NCI-H345 treated with DMSO at 0.1 percent for 48 hours (cell line): Measurements from ENCODE around the gene CENPX.

Experiments used
- DNase-seq: peaks from one replicate; lab custom pipeline; 2025; ENCODE audit not compliant: unreplicated experiment; lab: John Stamatoyannopoulos, UW

Gene CENPX

DNA sequence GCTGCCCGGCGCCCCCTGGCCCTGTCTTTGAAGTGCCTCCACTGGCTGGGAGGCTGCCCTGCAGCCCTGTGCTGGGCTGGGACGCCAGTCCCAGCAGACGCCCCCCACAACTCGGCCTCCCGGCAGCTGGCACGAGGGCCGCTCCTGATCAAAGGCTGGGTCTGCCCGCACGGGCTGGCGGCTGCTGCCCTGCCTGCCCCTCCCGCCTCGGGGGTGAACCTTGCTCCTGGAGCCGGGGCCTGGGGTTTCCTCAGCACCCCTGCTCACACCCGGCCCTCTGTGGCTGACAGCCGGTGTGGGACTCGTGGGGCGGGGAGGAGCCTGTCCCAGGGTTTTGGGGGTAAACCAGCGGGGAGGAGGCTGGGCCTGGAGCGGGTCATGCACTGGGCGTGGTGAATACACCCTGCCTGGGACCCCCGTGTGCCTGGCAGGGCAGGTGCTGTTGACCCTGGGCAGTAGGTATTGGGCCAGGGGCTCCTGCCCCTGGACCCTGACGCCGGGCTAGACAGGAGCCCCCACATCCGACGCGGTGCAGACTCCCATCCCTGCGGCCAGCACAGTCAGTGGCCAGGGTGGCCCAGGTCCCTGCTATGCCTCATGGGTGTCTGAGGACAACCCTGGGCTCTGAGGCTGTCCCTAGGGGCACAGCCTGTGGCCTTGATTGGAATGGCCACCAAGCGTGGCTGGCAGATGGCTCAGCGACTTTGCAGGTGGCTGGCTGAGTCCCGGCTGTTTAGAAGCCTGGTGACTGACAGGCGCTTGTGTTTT, 21.7 kb downstream of the CENPX start:
- no peak for DNase-seq

DNA sequence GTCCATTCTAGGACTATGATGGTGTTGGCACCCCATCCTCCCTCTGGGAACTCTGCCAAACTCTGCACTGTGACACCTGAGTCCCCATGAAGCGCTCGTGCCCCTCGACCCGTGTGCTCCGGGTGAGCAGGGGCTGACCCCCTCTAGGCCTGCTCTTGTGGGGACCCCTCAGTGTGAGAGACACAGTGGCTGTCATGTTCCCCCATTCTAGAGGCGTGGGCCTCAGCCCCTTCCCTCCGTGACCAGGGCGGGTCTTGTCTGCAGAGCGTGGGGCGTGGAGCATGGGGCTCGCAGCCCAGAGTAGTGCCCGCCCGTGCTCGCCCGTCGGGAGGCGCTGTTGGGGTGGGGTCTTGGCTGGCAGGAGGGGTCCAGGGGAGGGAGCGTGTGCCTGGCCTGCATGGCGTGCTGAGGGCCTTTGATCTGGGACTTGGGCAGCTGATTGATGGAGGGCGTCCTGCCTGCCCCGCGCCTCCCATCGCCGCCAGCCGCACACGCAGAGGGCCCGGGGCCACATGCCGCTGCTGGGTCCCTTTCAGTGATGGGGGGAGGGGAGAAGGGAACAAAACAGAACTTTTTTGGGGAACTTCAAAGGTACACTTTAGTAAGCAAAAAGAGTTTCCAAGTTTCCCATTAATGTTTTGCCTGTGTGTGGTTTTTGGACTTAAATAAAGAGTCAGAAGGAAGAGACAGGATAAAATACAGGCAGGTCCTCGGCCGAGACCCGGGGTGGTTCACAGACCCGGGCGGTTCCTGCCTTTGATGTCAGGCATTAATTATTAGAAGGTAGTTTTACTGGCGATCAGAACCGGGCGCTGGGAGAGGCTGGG, 22.5 kb downstream of the CENPX start:
- DNase-seq: no peak

GRCh38 chr17:81999587-81999975, 23.1 kb downstream of the CENPX start:
- DNase-seq: no peak

DNA sequence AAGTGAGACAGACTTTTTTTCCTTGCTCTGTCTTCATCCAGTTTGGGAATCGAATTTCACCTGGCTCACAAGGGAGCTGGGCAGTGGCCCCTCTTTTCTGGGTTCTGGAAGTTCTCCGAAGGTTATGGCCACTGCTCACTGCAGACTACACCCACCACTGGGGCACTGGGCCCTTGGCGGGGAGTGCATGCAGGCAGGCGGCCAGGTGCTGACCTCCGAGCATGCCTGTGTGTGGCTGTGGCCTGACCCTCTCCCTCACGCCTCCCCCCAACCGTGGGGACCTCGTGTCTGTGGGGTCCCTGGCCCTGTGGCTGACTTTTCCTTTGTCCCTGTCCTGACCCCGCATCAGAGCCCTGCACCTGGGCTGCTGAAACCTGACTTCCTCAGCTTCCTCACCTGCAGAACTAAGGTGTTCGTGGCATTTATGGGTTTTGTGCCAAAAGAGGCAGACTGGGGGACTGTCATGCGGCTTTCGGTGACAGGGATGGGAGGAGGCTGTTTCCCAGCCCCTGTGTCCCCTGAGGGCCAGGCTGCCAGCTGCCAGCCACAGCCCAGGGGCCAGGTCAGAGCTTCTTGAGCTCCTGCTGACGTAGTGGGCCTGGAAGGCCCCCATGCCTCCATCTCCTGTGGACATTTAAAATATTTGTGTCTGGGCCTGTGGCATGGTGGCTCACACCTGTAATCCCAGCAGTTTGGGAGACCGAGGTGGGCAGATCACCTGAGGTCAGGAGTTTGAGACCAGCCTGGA, 23.8 kb downstream of the CENPX start:
- no peak for DNase-seq

- no peak for DNase-seq
Observed at GRCh38 chr17:81998212-81998611, 24.5 kb downstream of the CENPX start.

- no peak for DNase-seq
Observed at GRCh38 chr17:81996757-81997441, 25.8 kb downstream of the CENPX start.

- DNase-seq: no peak
Observed at GRCh38 chr17:81996232-81996756, 26.4 kb downstream of the CENPX start.

- DNase-seq: no peak
Observed at GRCh38 chr17:81995463-81996231, 27.0 kb downstream of the CENPX start.

DNA sequence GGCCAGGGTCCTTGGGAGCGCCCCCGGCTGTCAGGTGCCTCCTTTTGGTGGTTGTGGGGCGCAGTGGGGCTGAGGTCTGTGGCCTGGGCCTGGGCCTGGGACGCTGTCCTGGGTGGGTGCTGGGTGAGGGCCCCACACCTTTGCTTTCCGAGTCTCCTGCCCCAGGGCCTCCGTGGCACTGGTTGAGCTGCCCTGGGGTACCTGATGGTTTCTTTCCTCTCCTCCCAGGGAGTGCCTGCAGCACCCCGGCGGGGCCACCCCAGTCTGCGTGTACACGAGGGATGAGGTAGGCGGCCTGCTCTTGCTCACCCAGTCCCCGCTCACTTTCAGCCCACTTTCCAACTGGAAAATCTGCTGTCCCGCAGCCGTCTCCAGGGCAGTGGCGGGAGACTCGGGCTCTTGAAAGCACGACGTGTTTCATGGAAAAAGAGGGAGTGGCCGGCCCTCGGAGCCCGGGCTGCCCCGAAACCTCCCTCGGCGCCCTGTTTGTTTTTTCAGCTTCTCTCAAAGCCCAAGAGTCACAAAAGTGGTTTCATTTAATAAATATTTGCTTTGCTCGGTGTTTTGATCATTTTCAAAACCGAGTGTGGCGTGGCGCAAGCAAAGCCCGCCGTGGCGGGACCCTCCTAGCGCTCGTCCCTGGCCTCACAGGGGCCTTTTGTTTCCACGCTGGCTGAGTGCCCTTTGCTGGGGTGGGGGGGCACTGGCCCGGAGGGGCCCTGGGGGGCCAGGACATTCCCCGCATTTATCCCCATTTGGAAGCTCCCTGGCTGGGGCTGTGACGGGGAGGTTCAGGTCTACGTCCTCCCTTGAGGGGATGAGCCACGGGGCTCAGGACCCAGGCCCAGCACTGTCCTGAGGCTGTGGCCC, 27.9 kb downstream of the CENPX start:
- no peak for DNase-seq

DNA sequence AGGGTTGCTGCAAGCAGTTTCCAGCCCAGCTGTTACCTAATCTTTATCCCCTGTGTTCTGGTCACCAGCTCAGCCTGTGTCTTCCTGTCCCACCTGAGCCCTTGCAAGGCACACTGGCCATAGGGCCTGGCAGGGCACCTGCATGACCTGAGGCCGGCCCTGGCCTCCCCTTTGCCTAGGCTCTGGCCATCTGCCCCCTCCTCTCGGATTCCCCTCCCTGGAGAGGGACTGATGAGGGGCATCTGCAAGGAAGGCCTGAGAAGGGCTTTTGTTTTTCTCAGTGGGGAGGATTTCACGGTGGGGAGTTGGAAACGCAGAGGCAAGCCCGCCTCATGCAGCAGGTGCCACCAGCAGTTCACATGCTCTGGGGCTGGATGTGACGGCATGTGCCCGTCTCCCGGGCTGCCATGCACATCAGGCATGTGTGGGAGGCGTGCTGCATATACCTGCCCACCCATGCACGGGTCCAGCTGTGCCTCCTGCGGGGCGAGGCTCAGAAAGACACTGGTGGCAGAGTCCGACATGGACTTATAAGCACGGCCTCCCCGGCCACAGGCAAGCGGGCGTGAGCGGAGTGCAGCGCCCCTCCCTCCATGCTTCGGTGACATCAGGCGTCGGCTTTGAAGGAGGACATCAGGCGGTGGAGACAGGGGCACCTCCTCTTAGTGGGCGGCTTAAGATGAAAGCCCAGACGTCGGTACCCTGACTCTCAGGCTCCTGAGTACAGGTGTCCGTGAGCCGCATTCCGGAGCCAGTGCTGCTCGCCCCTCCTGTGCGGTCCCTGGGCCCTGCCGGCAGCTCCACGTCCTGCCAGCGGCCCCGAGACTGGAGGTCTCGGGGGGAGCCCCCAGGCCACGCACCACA, 28.7 kb downstream of the CENPX start:
- DNase-seq: no peak

DNA sequence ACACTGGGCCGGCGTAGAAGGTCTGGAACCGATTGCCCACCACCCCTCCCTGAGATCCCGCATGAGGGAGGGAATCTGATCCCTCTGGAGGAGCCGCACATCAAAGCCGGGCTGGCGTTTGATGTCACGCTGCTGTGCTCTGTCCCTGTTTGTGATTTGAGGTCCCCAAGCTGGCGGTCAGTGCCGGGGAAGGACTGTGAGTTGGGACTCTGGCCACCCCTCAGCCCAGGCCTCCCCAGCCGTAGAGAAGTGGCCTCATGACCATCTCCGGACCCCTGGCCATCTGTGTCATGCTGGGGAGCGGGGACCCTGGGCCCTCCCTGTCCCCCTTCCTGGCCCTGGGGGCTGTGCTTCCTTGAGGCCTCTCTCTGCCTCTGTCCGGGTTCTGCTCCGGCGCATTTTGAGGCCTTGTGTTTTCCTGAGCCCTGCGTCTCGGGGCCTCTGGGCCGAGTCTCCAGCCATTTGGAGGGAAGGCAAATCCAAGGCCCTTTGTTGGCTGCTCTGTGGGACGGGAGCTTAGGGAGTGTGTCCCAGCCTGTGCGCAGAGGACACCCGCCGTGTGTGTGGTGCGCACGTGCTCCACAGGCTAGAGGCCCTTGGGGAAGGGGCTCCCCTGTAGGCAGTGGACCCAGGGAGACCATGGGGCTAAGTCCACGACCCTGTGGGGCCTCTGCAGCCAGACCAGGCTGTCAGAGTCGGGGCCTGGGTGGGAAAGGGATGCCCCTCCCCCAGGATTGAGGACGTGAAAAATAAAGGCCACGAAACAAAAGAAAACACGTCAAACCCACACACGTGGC, 30.2 kb downstream of the CENPX start:
- DNase-seq: no peak

DNA sequence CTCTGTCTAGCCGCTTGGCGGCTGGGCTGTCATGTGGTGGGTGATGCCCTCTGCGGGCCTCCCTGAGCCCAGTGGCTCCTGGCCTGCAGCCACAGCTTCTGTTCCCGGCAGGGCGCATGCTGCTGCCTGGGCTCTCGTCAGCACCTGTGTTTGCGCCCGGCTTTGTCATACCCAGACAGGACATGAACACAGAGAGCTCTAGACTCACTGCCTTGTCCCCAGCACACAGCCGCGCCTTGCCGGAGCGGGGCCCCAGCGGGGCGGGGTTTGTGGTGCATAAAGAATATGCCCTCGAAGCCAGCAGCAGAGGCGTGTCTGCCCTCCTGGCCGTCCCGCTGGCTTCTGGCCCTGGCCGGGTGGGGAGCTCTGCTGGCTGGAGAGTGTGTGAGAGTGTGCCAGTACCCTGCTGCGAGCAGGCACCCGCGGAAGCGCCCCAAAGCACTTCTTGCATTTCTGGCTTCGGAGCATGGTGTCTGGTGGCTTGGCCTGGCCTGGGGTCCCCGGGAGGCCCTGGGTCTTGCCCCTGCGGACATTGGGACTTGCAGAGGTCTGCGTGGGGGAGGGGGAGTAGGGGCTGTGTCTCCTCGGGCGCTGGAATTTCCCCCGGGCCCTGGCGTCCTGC, 30.9 kb downstream of the CENPX start:
- no peak for DNase-seq

DNA sequence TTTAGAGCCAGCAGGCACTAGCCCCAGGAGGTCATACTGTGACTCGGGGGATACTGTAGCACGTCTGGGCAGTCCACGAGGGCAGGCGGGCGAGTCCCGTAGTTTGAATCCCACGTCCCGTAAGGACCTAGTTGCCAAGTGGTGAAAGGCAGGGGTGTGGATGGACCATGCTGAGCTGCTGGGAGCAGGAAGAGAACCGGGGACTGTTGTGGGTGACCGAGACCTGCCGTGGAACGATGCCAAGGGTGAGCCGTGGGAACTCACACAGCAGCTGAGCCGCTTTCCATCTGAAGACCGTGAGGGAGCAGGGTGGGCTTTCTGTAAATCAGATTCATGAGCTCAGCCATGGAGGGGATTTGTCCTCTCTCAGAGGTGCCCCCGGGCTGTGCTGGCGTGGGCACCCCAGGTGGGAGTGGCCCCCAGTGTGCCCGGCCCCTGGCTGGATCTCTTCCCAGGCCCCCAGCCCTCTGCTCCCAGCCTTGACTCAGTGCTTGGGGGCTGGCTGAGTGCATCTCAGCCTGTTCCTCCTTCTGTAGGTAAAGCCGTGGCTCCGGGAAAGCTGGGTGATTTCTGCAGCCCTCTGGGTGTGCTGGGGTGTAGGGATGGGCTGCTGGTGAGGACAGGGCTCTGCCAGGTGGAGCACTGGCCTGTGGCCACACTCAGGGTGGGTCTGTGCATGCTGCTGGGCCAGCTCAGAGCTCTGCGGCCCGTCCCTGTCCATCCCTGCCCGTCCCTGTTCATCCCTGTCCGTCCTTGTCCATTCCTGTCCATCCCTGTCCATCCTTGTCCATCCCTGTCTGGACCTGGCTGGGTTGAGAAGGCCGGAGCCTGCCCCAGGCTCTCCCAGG, 31.6 kb downstream of the CENPX start:
- no peak for DNase-seq

DNA sequence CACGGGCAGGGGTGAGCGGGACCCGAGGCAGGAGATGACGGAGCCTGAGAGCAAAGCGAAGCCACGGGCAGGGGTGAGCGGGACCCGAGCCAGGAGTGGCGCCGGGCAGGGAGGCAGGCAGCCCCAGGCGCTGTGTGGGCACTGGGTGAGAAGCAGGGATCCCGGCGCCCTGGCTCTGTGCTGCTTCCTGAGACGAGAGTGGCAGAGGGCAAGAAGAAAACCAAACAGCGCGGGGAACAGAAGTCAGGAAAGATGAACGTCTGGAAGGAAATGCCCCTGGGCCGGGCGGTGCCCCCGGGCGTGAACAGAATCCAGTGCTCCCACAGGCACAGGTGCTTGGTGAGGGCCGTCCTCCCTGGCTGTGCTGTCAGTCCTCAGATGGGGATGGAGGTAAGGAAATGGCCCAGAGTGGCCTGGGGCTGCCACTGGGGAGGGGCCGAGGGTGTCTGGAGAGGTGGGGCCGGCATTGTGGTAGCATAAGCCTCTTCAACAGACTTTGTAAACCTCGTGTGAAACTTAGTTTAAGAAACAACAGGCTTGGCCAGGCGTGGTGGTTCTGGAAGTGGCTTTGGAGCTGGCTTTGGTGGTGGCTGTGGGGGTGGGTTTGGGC, 35.4 kb downstream of the CENPX start:
- DNase-seq: no peak

GRCh38 chr17:81986606-81987005, 36.1 kb downstream of the CENPX start:
- DNase-seq: no peak
